ENCODE measurements around the gene FLNC.

FLNC gene

GRCh38 chr7:128865996-128866877 lies 36.0 kb downstream of the FLNC start:
- DNase-seq, result no peak

- DNase-seq, result no peak
Measured at GRCh38 chr7:128867241-128867640, 37.0 kb downstream of the FLNC start.

GRCh38 chr7:128867842-128868623 lies 37.8 kb downstream of the FLNC start:
- peak; percentile 83 for DNase-seq

GRCh38 chr7:128868624-128869137 lies 38.5 kb downstream of the FLNC start:
- DNase-seq, result no peak

GRCh38 chr7:128869138-128869943 lies 39.1 kb downstream of the FLNC start:
- no peak for DNase-seq

- no peak for DNase-seq
Measured at GRCh38 chr7:128869944-128870285, 39.7 kb downstream of the FLNC start.

GRCh38 chr7:128871050-128871449 lies 40.8 kb downstream of the FLNC start:
- no peak for DNase-seq

GRCh38 chr7:128872394-128872824 lies 42.2 kb downstream of the FLNC start:
- no peak for DNase-seq

GRCh38 chr7:128873234-128873633 lies 43.0 kb downstream of the FLNC start:
- DNase-seq, result no peak

- no peak for DNase-seq
Measured at GRCh38 chr7:128874140-128875031, 44.2 kb downstream of the FLNC start.

- no peak for DNase-seq
Measured at GRCh38 chr7:128875523-128875948, 45.3 kb downstream of the FLNC start.

- no peak for DNase-seq
Measured at GRCh38 chr7:128876127-128876526, 45.9 kb downstream of the FLNC start.

- no peak for DNase-seq
Measured at GRCh38 chr7:128876586-128876977, 46.4 kb downstream of the FLNC start.

- no peak for DNase-seq
Measured at GRCh38 chr7:128876978-128877755, 47.0 kb downstream of the FLNC start.

- DNase-seq, result no peak
Measured at GRCh38 chr7:128877756-128878120, 47.5 kb downstream of the FLNC start.

GRCh38 chr7:128878226-128879105 lies 48.3 kb downstream of the FLNC start:
- DNase-seq, result no peak

- no peak for DNase-seq
Measured at GRCh38 chr7:128879461-128879938, 49.3 kb downstream of the FLNC start.

GRCh38 chr7:128879939-128880746 lies 49.9 kb downstream of the FLNC start:
- no peak for DNase-seq
